Measurements from ENCODE around the gene KLF16.

Gene KLF16

GRCh38 chr19:1839658-1840540 lies 23.5 kb downstream of the KLF16 start:
- no peak for DNase-seq

- peak; percentile 55 for DNase-seq
Measured at GRCh38 chr19:1837625-1838105, 25.7 kb downstream of the KLF16 start.

- no peak for DNase-seq
Measured at GRCh38 chr19:1837222-1837565, 26.2 kb downstream of the KLF16 start.

- no peak for DNase-seq
Measured at GRCh38 chr19:1836458-1837221, 26.7 kb downstream of the KLF16 start.

GRCh38 chr19:1833540-1833939 lies 29.8 kb downstream of the KLF16 start:
- DNase-seq: no peak

GRCh38 chr19:1832046-1832663 lies 31.2 kb downstream of the KLF16 start:
- DNase-seq: no peak

GRCh38 chr19:1830978-1831377 lies 32.4 kb downstream of the KLF16 start:
- DNase-seq: no peak

- no peak for DNase-seq
Measured at GRCh38 chr19:1830568-1830967, 32.8 kb downstream of the KLF16 start.

- no peak for DNase-seq
Measured at GRCh38 chr19:1829958-1830357, 33.4 kb downstream of the KLF16 start.

GRCh38 chr19:1828279-1829238 lies 34.8 kb downstream of the KLF16 start:
- DNase-seq: no peak

- no peak for DNase-seq
Measured at GRCh38 chr19:1827566-1828278, 35.7 kb downstream of the KLF16 start.

GRCh38 chr19:1826557-1827521 lies 36.5 kb downstream of the KLF16 start:
- no peak for DNase-seq

GRCh38 chr19:1825909-1826556 lies 37.3 kb downstream of the KLF16 start:
- peak; percentile 80 for DNase-seq

GRCh38 chr19:1824252-1824622 lies 39.1 kb downstream of the KLF16 start:
- DNase-seq: no peak

- no peak for DNase-seq
Measured at GRCh38 chr19:1823539-1824251, 39.7 kb downstream of the KLF16 start.

- DNase-seq: no peak
Measured at GRCh38 chr19:1823020-1823419, 40.4 kb downstream of the KLF16 start.

- DNase-seq: no peak
Measured at GRCh38 chr19:1822210-1822609, 41.2 kb downstream of the KLF16 start.

GRCh38 chr19:1819341-1820255 lies 43.8 kb downstream of the KLF16 start:
- DNase-seq: no peak
